ENCODE measurements around the gene UCK1. TPM values are rescaled to one million over a fixed set of nuclear protein-coding genes. Genes with fewer than 3 reads are reported as not detected.

The UCK1 gene
- total and polyA plus RNA-seq, 2 of the 13 experiments (the other 11 are each of a cell fraction or from before 2014, with no cell fraction given): 11.0 to 24.1 TPM

DNA sequence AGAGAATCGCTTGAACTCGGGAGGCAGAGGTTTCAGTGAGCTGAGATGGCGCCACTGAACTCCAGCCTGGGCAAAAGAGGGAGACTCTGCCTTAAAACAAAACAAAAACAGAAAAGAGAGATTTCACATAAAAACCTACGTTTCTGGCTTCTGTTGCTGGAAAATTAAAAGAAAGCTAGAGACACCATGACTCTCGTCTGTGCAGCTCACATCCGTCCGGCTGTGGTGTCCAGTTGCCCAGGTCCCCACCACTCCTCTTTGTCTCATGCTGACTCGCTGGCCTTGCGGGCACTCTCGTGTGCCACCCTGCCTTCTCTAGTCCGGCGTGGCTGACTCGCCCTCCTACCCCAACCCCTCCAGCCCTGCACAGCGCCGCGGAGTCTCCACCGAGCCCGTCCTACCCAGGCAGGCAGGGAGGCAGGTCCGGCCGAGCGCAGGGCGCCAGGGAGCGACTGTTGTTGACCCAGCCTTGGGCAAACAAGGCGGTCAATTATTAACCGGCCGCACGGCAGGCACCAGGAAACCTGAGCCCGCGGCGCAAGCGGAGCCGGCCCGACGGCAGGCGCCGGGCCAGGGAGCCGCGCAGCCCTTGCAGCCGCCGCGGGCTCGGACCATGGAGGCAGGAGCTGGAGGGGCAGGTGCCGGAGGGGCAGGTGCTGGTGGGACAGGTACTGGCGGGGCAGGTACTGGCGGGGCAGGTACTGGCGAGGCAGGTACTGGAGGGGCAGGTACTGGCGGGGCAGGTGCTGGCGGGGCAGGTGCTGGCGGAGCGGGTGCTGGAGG is 14.1 kb upstream of the UCK1 start, which contains the start of gene PRRT1B (continued):
- TF ChIP-seq ZBTB7A (CRISPR knock-in tag; IDR thresholded peaks at IDR 0.05): no peak; the same call in 1 of the 2 replicates
- TF ChIP-seq MYPOP (CRISPR knock-in tag; IDR thresholded peaks at IDR 0.05): peak; percentile 83
- no peak for TF ChIP-seq ZBTB7B (CRISPR knock-in tag; IDR thresholded peaks at IDR 0.05)
- no peak for TF ChIP-seq NR2F6 (IDR thresholded peaks at IDR 0.05)
- peak; percentile 57; the same call in 1 of the 2 replicates for TF ChIP-seq NR2F6 (CRISPR knock-in tag; IDR thresholded peaks at IDR 0.05)
- no peak for TF ChIP-seq ZFP36L1 (CRISPR knock-in tag; IDR thresholded peaks at IDR 0.05)
- TF ChIP-seq TBX3 (IDR thresholded peaks at IDR 0.05; ENCODE audit: borderline replicate concordance): peak; percentile 47; the same call in 1 of the 2 replicates
- no peak for TF ChIP-seq ZNF329 (CRISPR knock-in tag; IDR thresholded peaks at IDR 0.05; ENCODE audit: low read depth)
- peak; percentile 79 for TF ChIP-seq SKI (IDR thresholded peaks at IDR 0.05; ENCODE audit: partially characterized antibody)
- no peak for TF ChIP-seq GTF3A (CRISPR knock-in tag; conservative IDR thresholded peaks at IDR 0.05)
- no peak for TF ChIP-seq CHD4 (IDR thresholded peaks at IDR 0.05; ENCODE audit: borderline replicate concordance, low read length)
- TF ChIP-seq, protein P1, sequence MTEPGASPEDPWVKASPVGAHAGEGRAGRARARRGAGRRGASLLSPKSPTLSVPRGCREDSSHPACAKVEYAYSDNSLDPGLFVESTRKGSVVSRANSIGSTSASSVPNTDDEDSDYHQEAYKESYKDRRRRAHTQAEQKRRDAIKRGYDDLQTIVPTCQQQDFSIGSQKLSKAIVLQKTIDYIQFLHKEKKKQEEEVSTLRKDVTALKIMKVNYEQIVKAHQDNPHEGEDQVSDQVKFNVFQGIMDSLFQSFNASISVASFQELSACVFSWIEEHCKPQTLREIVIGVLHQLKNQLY (CRISPR knock-in tag; IDR thresholded peaks at IDR 0.05): no peak
- TF ChIP-seq TBP (CRISPR knock-in tag; IDR thresholded peaks at IDR 0.05): no peak
- TF ChIP-seq TEAD2 (CRISPR knock-in tag; IDR thresholded peaks at IDR 0.05): no peak
- no peak for TF ChIP-seq TCF12 (IDR thresholded peaks at IDR 0.05)
- no peak for TF ChIP-seq TCF12 (CRISPR knock-in tag; IDR thresholded peaks at IDR 0.05)
- no peak for TF ChIP-seq EZH2 (conservative IDR thresholded peaks at IDR 0.05; ENCODE audit: low read depth, low read length)
- TF ChIP-seq SNAPC5 (CRISPR knock-in tag; IDR thresholded peaks at IDR 0.05; ENCODE audit: borderline replicate concordance): no peak
- TF ChIP-seq ATF3 (CRISPR knock-in tag; IDR thresholded peaks at IDR 0.05): no peak
- no peak for TF ChIP-seq MED13 (CRISPR knock-in tag; IDR thresholded peaks at IDR 0.05)
- TF ChIP-seq SMAD1 (CRISPR knock-in tag; IDR thresholded peaks at IDR 0.05; ENCODE audit: borderline replicate concordance, low read depth): peak; percentile 50; the same call in 1 of the 2 replicates
- TF ChIP-seq ZNF574 (CRISPR knock-in tag; IDR thresholded peaks at IDR 0.05): peak; percentile 59
- no peak for TF ChIP-seq ZBTB2 (CRISPR knock-in tag; IDR thresholded peaks at IDR 0.05; ENCODE audit: low read depth)
- peak; percentile 70 for TF ChIP-seq YEATS4 (CRISPR knock-in tag; IDR thresholded peaks at IDR 0.05; ENCODE audit: borderline replicate concordance)

Data from HepG2 (cell line).